HG03354 (cell line): ENCODE data around the gene FHIT.
"Not testable (repeated sequence)": the region's sequence is repeated elsewhere in the genome, so short reads cannot be mapped to it uniquely, and the experiment has no call there.

ENCODE experiments used
- ATAC-seq: cut with Tn5 transposase; IDR thresholded peaks from one replicate; pipeline ENCODE4 v1.9.1; 2021; ENCODE audit warnings: mild to moderate bottlenecking; ENCODE audit not compliant: unreplicated experiment, poor library complexity, severe bottlenecking

FHIT gene

GRCh38 chr3:60703008-60703407 is 548.2 kb downstream of the FHIT start:
- ATAC-seq: no peak

- ATAC-seq: no peak
Observed at GRCh38 chr3:60698117-60698516, 553.1 kb downstream of the FHIT start.

- no peak for ATAC-seq
Observed at GRCh38 chr3:60697132-60697531, 554.1 kb downstream of the FHIT start.

- ATAC-seq: no peak
Observed at GRCh38 chr3:60696428-60697125, 554.7 kb downstream of the FHIT start.

- ATAC-seq: no peak
Observed at GRCh38 chr3:60675424-60675823, 575.8 kb downstream of the FHIT start.

- no peak for ATAC-seq
Observed at GRCh38 chr3:60674870-60675269, 576.4 kb downstream of the FHIT start.

- no peak for ATAC-seq
Observed at GRCh38 chr3:60673123-60673522, 578.1 kb downstream of the FHIT start.

GRCh38 chr3:60672337-60672736 is 578.9 kb downstream of the FHIT start:
- not testable (repeated sequence) for ATAC-seq

GRCh38 chr3:60669636-60670035 is 581.6 kb downstream of the FHIT start:
- ATAC-seq: no peak

- ATAC-seq: no peak
Observed at GRCh38 chr3:60660026-60660425, 591.2 kb downstream of the FHIT start.

GRCh38 chr3:60659098-60659497 is 592.2 kb downstream of the FHIT start:
- ATAC-seq: no peak

GRCh38 chr3:60657972-60658371 is 593.3 kb downstream of the FHIT start:
- ATAC-seq: peak; percentile 93

- no peak for ATAC-seq
Observed at GRCh38 chr3:60652829-60653228, 598.4 kb downstream of the FHIT start.

GRCh38 chr3:60651799-60652198 is 599.5 kb downstream of the FHIT start:
- ATAC-seq: no peak

GRCh38 chr3:60650171-60650570 is 601.1 kb downstream of the FHIT start:
- no peak for ATAC-seq

GRCh38 chr3:60645801-60646200 is 605.5 kb downstream of the FHIT start:
- no peak for ATAC-seq

- ATAC-seq: no peak
Observed at GRCh38 chr3:60643831-60644230, 607.4 kb downstream of the FHIT start.

- no peak for ATAC-seq
Observed at GRCh38 chr3:60641354-60641753, 609.9 kb downstream of the FHIT start.

- ATAC-seq: no peak
Observed at GRCh38 chr3:60636846-60637245, 614.4 kb downstream of the FHIT start.

- no peak for ATAC-seq
Observed at GRCh38 chr3:60633644-60634043, 617.6 kb downstream of the FHIT start.

- ATAC-seq: no peak
Observed at GRCh38 chr3:60631509-60631908, 619.7 kb downstream of the FHIT start.

- no peak for ATAC-seq
Observed at GRCh38 chr3:60630953-60631352, 620.3 kb downstream of the FHIT start.
